ENCODE measurements around the gene TNNT2.

Gene TNNT2

GRCh38 chr1:201336711-201337450, 40.6 kb downstream of the TNNT2 start:
- no peaks in the 10 kb centered on the region for H3K9me3 ChIP-seq (ENCODE audit: control insufficient read depth, insufficient read depth, low read length)
- no peaks in the 10 kb centered on the region for H3K4me1 ChIP-seq (ENCODE audit: control insufficient read depth, insufficient read depth, low read length)
- no peaks in the 10 kb centered on the region for H3K36me3 ChIP-seq (ENCODE audit: control insufficient read depth, insufficient read depth, low read length)
- H3K27me3 ChIP-seq (ENCODE audit: control insufficient read depth, insufficient read depth, low read length): no peaks in the 10 kb centered on the region
- H3K4me3 ChIP-seq (ENCODE audit: low read depth, low read length): no peak overlapping the region
- no peak overlapping the region for H3K9ac ChIP-seq (ENCODE audit: low read depth, low read length)

- no peaks in the 10 kb centered on the region for H3K36me3 ChIP-seq (ENCODE audit: control insufficient read depth, insufficient read depth, low read length)
- no peak overlapping the region for H3K9ac ChIP-seq (ENCODE audit: low read depth, low read length)
- no peaks in the 10 kb centered on the region for H3K9me3 ChIP-seq (ENCODE audit: control insufficient read depth, insufficient read depth, low read length)
- H3K4me1 ChIP-seq (ENCODE audit: control insufficient read depth, insufficient read depth, low read length): no peaks in the 10 kb centered on the region
- H3K27me3 ChIP-seq (ENCODE audit: control insufficient read depth, insufficient read depth, low read length): no peaks in the 10 kb centered on the region
- H3K4me3 ChIP-seq (ENCODE audit: low read depth, low read length): no peak overlapping the region
Measured at GRCh38 chr1:201335901-201336300, 41.6 kb downstream of the TNNT2 start.

- Histone ChIP-seq H3K4me3 (ENCODE audit: low read depth, low read length) (no peak overlapping the region), H3K9ac (ENCODE audit: low read depth, low read length) (no peak overlapping the region), H3K36me3 (ENCODE audit: control insufficient read depth, insufficient read depth, low read length) (no peaks in the 10 kb centered on the region), H3K9me3 (ENCODE audit: control insufficient read depth, insufficient read depth, low read length) (no peaks in the 10 kb centered on the region), H3K27me3 (ENCODE audit: control insufficient read depth, insufficient read depth, low read length) (no peaks in the 10 kb centered on the region), H3K4me1 (ENCODE audit: control insufficient read depth, insufficient read depth, low read length) (no peaks in the 10 kb centered on the region)
Measured at GRCh38 chr1:201335174-201335870, 42.2 kb downstream of the TNNT2 start.

GRCh38 chr1:201334325-201335173, 42.9 kb downstream of the TNNT2 start:
- Histone ChIP-seq H3K9ac (ENCODE audit: low read depth, low read length) (no peak overlapping the region), H3K27me3 (ENCODE audit: control insufficient read depth, insufficient read depth, low read length) (no peaks in the 10 kb centered on the region), H3K9me3 (ENCODE audit: control insufficient read depth, insufficient read depth, low read length) (no peaks in the 10 kb centered on the region), H3K36me3 (ENCODE audit: control insufficient read depth, insufficient read depth, low read length) (no peaks in the 10 kb centered on the region), H3K4me3 (ENCODE audit: low read depth, low read length) (no peak overlapping the region), H3K4me1 (ENCODE audit: control insufficient read depth, insufficient read depth, low read length) (no peaks in the 10 kb centered on the region)

- H3K9ac ChIP-seq (ENCODE audit: low read depth, low read length): no peak overlapping the region
- H3K36me3 ChIP-seq (ENCODE audit: control insufficient read depth, insufficient read depth, low read length): no peaks in the 10 kb centered on the region
- no peaks in the 10 kb centered on the region for H3K4me1 ChIP-seq (ENCODE audit: control insufficient read depth, insufficient read depth, low read length)
- no peaks in the 10 kb centered on the region for H3K9me3 ChIP-seq (ENCODE audit: control insufficient read depth, insufficient read depth, low read length)
- H3K27me3 ChIP-seq (ENCODE audit: control insufficient read depth, insufficient read depth, low read length): no peaks in the 10 kb centered on the region
- no peak overlapping the region for H3K4me3 ChIP-seq (ENCODE audit: low read depth, low read length)
Measured at GRCh38 chr1:201332616-201333335, 44.7 kb downstream of the TNNT2 start.

GRCh38 chr1:201332021-201332420, 45.5 kb downstream of the TNNT2 start:
- H3K4me1 ChIP-seq (ENCODE audit: control insufficient read depth, insufficient read depth, low read length): no peaks in the 10 kb centered on the region
- no peak overlapping the region for H3K4me3 ChIP-seq (ENCODE audit: low read depth, low read length)
- H3K9me3 ChIP-seq (ENCODE audit: control insufficient read depth, insufficient read depth, low read length): no peaks in the 10 kb centered on the region
- H3K27me3 ChIP-seq (ENCODE audit: control insufficient read depth, insufficient read depth, low read length): no peaks in the 10 kb centered on the region
- no peak overlapping the region for H3K9ac ChIP-seq (ENCODE audit: low read depth, low read length)
- H3K36me3 ChIP-seq (ENCODE audit: control insufficient read depth, insufficient read depth, low read length): no peaks in the 10 kb centered on the region

DNA sequence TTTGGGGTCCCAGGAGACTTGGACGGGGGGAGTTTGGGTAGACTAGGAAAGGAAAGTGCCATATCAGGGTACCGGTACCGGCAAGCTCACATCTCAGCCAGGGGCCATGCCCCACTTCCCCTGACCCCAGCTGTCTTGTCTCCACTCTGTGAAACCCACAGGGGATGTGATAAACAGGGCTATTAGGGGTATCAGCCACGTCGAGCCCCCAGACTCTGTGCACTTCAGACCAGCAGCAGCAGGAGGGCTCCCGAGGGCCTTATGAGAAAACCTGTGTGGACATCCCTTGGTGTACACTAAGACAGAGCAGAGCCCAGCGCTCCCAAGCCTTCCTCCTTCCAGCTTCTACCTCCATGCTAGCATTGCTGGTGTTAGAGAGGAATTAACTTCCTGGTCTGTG, 46.3 kb downstream of the TNNT2 start:
- H3K27me3 ChIP-seq (ENCODE audit: control insufficient read depth, insufficient read depth, low read length): no peaks in the 10 kb centered on the region
- no peak overlapping the region for H3K9ac ChIP-seq (ENCODE audit: low read depth, low read length)
- no peaks in the 10 kb centered on the region for H3K36me3 ChIP-seq (ENCODE audit: control insufficient read depth, insufficient read depth, low read length)
- H3K4me3 ChIP-seq (ENCODE audit: low read depth, low read length): no peak overlapping the region
- H3K9me3 ChIP-seq (ENCODE audit: control insufficient read depth, insufficient read depth, low read length): no peaks in the 10 kb centered on the region
- H3K4me1 ChIP-seq (ENCODE audit: control insufficient read depth, insufficient read depth, low read length): no peaks in the 10 kb centered on the region

- Histone ChIP-seq H3K4me3 (ENCODE audit: low read depth, low read length) (no peak overlapping the region), H3K36me3 (ENCODE audit: control insufficient read depth, insufficient read depth, low read length) (no peaks in the 10 kb centered on the region), H3K9ac (ENCODE audit: low read depth, low read length) (no peak overlapping the region), H3K9me3 (ENCODE audit: control insufficient read depth, insufficient read depth, low read length) (no peaks in the 10 kb centered on the region), H3K27me3 (ENCODE audit: control insufficient read depth, insufficient read depth, low read length) (no peaks in the 10 kb centered on the region), H3K4me1 (ENCODE audit: control insufficient read depth, insufficient read depth, low read length) (no peaks in the 10 kb centered on the region)
Measured at GRCh38 chr1:201330541-201330940, 46.9 kb downstream of the TNNT2 start.

DNA sequence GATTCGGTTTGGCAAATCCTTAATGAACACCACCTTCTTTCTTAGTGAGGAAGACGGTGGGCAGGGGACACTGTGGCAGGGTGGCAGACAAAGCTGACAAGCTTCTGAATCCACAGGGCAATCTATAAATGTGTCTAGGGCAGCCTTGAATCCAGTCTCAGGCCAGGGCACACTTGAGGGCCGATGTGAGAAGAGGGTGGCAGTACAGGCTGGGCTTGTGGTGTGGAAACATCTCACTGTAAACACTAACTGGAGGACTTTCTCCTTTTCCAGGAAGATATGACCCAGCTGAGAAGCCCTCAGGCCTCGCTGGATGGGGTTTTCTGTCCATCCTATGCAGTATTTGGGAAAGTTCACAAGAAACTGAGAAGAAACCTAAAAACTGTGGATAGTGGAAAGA, 47.7 kb downstream of the TNNT2 start:
- no peaks in the 10 kb centered on the region for H3K9me3 ChIP-seq (ENCODE audit: control insufficient read depth, insufficient read depth, low read length)
- no peak overlapping the region for H3K9ac ChIP-seq (ENCODE audit: low read depth, low read length)
- H3K27me3 ChIP-seq (ENCODE audit: control insufficient read depth, insufficient read depth, low read length): no peaks in the 10 kb centered on the region
- no peaks in the 10 kb centered on the region for H3K36me3 ChIP-seq (ENCODE audit: control insufficient read depth, insufficient read depth, low read length)
- H3K4me1 ChIP-seq (ENCODE audit: control insufficient read depth, insufficient read depth, low read length): no peaks in the 10 kb centered on the region
- no peak overlapping the region for H3K4me3 ChIP-seq (ENCODE audit: low read depth, low read length)

DNA sequence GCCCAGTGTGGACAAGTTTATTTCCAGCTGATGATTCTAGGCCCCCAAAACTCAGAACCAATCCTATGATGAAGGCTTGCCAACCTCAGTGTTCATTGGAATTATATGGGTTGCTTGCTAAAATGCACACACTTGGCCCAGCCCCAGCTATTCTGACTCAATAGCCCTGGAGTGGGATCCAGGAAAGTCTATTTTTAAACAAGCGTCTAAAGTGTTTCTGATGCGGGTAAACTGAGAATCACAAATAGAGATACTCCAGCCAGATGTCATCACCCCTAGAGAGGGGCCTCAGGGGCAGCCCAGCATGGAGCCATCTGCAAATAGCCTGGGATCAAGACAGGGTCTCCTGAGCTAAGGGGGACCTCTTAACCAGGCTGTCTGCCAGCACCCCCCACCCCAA, 48.2 kb downstream of the TNNT2 start:
- no peaks in the 10 kb centered on the region for H3K36me3 ChIP-seq (ENCODE audit: control insufficient read depth, insufficient read depth, low read length)
- H3K4me3 ChIP-seq (ENCODE audit: low read depth, low read length): no peak overlapping the region
- H3K27me3 ChIP-seq (ENCODE audit: control insufficient read depth, insufficient read depth, low read length): no peaks in the 10 kb centered on the region
- no peaks in the 10 kb centered on the region for H3K4me1 ChIP-seq (ENCODE audit: control insufficient read depth, insufficient read depth, low read length)
- H3K9ac ChIP-seq (ENCODE audit: low read depth, low read length): no peak overlapping the region
- no peaks in the 10 kb centered on the region for H3K9me3 ChIP-seq (ENCODE audit: control insufficient read depth, insufficient read depth, low read length)

DNA sequence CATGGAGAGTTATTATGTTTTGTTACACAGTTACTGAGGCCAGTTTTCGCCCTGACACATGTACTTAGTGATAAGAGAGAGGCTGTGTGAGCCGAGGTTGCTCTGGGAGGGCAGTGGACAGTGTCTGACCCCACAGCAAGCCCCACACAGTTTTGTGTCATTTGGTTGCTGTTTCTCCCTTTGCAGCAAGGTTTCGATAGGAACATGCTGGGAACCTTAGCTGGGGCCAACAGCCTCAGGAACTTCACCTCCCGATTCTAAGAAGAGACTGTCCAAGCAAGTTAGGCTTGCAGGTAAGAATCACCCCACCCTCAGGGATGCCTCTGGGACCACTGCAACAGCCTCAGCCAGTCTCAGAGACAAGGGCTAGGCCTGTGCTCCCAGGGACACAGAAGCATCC, 48.9 kb downstream of the TNNT2 start:
- Histone ChIP-seq H3K4me1 (ENCODE audit: control insufficient read depth, insufficient read depth, low read length) (no peaks in the 10 kb centered on the region), H3K9ac (ENCODE audit: low read depth, low read length) (no peak overlapping the region), H3K27me3 (ENCODE audit: control insufficient read depth, insufficient read depth, low read length) (no peaks in the 10 kb centered on the region)

More for the DNA sequence above, 48.9 kb downstream of the TNNT2 start:
- H3K4me3 ChIP-seq (ENCODE audit: low read depth, low read length): no peak overlapping the region
- H3K36me3 ChIP-seq (ENCODE audit: control insufficient read depth, insufficient read depth, low read length): no peaks in the 10 kb centered on the region
- no peaks in the 10 kb centered on the region for H3K9me3 ChIP-seq (ENCODE audit: control insufficient read depth, insufficient read depth, low read length)

All from iPS-15b (cell line).